GM11168 (cell line): ENCODE data around the gene NDOR1.

Source experiments
- in situ Hi-C: fragments of 300-500 bp; cut with MboI; formaldehyde crosslinking; loops from one replicate; pipeline ENCODE4 v1.12.0; 2022; ENCODE audit warnings: low sequenced_read_pairs; ENCODE audit not compliant: unreplicated experiment

Gene NDOR1

DNA sequence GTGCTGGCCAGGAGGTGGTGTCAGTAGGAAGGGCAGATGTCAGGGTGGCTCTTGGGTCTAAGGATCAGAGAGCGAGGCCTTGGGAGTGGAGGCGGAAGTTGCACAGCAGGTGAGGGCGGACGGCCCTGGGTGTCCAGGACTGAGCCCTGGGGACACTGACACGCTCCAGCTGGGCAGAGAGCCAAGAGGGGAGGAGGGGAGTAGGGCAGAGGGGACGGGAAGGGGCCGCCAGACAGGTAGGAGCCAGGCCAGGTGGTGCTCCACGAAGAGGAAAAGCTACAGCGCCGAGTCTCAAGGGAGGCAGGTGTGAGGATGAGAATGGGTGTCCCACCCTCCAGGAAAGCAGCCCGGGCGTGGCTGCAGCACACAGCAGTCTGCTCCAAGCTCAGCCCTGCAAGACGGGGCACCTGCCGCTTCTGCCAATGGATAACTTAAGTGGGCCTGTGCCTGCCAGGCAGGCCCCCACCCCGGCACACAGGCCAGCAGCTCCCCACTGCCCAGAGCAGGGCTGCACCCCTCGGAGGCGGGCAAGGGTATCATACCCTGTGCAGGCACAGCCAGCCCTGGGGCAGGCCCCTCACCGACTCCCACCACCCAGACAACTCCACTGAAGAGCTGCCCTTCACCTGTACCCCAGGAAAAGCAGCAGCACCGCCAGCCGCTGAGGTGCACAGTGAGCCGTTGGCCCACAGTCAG lies 9.8 kb upstream of the NDOR1 start:
- in situ Hi-C loops, result no loop called here

DNA sequence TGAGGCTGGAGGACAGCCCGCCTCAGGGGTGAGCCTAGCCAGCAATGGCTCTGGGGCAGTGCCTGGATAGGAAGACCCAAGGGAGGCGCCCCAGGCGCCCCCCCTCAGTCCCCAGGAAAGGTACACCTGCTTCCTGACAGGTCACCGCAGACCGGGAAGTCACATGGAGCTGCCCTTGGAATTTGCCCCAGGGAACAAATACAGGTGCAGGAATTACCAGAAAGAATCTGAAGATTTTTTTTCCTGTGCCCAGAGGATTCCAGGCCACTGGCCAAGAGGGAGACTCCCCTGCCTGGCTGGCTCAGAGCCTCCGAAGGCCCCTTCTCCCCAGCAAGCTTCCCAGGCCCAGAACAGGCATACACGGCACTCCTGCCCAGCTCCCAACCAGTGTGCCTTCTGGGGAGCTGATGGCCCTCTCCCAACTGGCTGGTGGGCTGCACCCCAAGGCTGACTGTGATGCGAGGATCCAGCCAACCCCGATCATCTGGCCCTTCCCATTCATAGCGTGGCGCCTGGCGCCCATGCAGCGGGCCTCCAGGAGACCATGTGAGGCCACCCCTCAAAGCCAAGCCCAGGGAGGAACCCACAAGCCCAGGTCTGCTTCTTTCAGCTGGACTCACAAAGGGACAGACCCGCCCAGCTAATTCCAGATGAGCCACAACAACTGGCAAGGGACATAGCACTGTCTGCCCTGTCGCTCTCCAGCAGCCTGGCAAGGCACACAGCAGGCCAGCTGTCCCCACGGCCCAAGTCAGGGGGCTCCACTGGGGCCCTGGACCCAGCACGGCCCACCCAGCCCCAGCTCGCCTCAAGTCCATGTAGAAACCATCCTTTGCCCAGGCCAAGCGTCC lies 7.2 kb upstream of the NDOR1 start:
- in situ Hi-C loops, result no loop called here

DNA sequence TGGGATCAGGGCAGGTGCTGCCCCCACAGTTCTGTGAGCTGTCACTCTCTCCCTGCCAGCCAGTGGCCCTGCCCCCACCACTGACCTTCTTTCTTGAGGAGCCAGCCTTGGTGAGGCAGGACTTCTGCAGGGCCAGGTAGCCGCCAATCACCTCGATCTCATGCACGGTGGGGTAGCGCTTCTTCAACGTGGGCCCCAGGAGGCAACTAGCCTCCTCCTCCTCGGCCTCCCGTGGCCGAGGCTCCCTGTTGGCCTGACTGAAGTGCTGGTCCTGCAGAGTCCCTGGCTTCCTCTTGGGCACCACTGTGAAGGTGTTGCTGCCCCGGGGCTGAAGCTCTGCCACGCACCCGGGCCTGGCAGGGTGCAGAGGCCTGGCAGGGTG lies 6.6 kb upstream of the NDOR1 start:
- in situ Hi-C loops, result no loop called here

DNA sequence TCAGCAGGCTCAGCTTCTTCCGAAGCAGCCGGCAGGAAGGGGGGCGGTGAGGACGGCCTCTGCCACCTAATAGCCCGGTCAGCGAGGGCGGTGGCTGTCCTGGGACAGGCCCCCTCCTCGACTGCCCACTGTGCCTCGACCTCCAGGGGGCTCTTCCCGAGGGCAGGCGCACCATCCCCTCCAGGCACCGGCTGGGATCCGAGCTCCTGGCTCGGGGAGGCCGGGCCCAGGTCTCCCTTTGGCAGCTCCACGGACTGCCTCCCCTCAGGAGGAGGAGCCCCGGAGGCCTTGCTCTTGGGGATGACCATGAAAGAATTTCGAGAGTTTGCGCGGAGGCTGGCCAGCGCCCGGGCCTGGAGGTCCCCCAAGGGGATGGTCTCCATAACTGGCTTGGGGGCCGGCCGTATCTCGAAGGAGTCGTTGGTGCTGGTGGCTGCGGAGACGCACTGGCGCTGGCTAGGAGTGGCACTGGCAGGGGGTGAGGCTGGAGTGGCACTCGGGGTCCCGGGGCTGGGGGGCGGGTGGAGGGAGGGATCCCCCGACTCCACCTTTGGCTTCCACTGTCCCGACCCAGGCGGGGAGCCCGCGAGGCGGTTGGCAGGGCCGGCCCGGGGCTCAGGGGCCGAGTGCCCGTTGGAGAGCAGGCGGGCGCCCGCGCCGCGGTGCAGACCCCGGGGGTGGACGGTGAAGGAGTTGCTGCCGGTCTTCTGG lies 5.9 kb upstream of the NDOR1 start:
- in situ Hi-C loops, result no loop called here

DNA sequence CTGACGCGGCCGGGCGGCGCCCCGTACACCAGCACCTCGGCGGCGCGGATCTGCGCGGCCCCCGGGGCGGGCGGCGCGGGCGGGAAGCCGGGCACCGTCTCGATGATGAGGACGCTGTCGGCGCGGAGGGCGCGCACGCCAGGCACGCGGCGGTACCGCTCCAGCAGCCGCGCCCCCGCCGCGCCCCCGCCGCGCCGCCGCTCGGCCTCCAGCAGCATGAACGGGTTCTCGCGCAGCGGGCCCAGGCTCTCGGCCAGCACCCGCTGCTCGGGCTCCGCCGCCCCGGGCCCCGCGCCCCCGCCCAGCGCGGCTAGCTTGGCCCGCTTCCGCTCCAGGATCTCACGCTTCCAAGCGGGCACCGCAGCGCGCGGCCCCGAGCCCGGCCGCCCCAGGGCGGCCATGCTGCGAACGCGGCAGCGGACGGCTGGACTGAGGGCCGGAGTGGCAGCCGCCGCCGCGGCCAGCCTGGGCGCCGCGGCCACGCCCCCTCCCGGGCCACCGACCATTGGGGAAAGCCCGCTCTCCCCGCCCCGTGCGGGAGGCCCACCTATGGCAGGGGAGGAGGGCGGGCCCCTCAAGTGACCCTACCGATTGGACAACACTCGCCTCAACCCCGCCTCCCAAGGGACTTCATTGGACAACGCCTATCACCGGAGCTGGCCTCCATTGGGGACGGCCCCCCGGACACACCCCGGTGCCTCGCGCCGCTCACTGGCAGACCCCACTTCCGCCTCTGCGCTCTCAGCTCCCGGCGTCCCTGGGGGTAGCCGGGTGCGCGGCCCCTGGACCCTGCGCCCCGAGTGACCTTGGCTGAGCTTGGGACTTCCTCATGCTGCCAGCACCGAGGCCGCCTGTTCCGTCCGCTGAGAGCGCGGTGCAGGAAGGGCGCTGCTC lies 4.9 kb upstream of the NDOR1 start, which contains the start of gene TPRN:
TSS of gene TPRN (minus strand) at position 431 of the 894 bp plus-strand sequence. CDS start at position 401, 30 bp downstream.
- in situ Hi-C loops, result no loop called here

DNA sequence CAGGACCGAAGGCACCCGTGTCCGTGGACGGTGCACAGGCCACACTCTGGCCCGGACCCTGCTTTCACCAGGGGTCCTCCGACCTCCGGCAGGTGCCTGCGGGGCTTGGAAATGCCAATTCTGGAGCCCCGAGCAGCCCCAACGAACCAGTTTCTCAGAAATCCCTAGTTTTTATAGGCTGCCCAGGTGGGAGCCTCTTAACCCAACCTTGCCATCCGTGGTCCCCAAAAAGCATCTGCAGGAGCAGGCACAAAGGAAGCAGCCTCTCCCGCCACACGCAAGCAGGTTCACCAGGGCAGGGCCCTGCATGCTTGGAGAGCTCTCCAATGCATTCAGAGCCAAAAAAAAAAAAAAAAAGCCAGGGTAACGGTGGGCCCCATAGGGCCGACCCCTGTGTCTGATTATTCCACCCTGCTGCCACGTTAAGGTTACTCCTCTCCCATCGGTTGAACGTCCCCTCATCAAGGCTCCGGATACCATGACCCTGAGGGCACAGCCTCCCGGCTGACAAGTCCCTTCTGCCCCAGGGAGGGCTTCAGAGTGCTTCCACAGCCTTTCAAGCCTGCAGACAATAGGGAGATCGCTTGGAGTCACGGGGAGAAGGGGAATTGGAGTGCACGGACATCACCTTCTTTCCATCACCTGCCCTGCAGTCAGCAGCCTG lies 4.2 kb upstream of the NDOR1 start:
- in situ Hi-C loops, result no loop called here

DNA sequence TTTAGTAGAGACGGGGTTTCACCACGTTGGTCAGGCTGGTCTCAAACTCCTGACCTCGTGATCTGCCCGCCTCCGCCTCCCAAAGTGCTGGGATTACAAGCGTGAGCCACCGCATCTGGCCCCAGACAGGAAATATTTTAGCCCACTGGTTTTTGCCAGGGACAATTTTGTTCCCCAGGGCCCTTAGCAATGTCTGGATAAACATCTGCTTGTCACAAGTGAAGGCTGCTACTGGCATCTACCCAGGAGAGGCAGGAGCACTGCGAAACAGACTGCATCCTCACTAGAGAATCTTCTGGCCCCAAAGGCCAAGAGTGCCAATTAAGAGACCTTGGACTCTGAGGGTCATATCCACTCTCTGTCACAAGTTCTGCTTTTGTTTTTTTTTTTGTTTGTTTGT lies 2.5 kb upstream of the NDOR1 start:
- in situ Hi-C loops, result no loop called here

DNA sequence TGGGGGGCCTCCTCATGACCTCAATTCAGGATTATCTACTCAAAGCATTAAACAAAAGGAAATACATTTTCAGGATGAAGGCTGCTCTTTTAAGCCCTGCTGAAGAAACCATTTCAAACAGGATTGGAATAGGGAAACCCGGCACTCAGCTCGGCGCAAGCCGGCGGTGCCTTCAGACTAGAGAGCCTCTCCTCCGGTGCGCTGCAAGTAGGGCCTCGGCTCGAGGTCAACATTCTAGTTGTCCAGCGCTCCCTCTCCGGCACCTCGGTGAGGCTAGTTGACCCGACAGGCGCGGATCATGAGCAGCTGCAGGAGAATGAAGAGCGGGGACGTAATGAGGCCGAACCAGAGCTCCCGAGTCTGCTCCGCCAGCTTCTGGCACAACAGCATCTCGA lies 772 bp upstream of the NDOR1 start:
- in situ Hi-C loops, result no loop called here

DNA sequence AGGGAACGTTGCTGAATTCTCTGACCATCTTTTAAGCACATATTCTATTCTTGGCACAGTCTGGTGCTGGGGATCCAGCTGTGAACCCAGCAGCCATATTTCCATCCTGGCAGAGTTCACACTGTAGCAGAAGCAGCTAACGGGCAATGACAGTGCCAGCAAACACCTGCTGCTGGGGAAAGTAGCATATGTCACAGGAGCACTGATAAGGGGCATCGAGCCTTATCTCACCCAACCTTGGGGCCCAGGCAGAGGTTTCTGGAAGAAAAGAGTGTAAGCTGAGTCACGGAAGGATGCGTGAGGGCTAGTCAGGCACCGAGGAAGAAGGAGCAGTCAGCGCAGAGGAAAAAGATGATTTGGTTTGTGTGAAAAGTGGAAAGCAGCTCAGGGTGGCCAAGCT lies 1.1 kb downstream of the NDOR1 start:
- in situ Hi-C loops, result no loop called here

DNA sequence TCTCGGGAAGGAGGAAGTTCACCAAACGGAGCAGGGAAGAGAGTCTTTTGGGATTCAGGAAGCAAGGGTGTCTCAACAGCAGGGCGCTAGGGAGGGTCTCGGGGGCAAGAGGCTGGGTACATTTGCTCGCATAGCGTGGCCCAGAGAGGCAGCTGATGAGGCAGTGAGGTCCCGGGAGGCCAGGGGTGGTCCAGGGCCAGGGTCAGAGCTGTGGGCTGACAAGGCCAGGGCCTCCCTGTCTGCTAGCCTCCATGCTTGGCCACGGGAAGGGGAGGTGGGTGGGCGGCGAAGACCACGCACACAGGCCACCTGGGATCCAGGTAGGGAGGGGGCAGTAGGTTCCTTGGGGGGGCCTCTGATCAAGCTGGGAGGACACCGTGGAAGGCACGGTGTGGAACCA lies 6.0 kb downstream of the NDOR1 start:
- in situ Hi-C loops, result no loop called here

DNA sequence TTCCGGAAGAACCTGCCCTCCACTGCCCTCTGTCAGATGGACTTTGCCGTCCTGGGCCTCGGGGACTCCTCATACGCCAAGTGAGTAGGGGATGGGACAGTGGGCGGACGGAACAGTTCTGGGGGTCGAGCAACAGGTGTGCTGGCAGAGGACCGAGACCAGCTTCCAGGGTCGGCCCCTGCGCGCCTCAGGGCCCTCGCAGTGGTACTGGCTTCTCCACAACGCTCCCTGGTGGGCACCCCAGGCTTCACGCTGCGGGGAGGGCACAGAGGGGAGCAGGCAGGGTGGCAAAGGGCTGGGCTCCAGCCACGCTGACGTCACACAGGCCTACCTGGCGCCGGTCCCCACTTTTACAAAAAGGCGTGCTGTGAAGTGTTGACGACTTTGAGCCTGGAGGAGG lies 7.0 kb downstream of the NDOR1 start:
- in situ Hi-C loops, result no loop called here

DNA sequence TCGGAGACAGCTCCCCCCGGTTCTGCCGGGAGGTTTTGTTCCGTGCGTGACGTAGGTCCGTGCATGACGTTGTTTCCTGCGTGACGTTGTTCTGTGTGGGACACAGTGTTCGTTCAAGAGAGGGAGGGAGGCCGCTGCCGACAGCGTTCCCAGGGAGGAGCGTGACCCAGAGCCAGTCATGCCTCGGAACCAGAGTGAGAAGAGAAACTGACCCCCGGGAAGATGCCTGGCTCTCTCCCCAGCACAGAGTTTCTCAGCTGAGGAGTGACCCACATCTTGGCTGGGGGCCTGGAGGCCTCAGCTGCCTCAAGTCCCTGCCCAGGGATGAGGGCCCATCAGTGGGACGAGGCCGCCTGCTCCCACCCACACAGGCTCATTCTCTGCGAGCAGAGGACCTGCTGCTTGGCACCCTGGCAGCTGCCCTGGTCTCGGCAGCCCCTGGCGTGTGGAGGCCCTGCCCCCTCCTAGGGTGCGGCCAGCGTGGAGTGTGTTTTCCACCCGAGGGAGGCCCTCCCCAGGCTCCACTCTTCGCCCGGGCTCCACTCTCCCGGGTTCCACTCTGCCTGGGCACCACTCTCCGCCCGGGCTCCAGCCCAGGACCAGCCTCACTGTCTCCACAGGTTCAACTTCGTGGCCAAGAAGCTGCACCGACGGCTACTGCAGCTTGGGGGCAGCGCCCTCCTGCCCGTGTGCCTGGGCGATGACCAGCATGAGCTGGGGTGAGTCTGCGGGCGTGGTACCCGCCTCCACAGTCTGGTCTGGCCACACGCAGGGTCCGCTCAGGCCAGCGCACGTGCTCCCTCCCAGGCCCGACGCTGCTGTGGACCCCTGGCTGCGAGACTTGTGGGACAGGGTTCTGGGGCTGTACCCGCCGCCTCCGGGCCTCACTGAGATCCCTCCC lies 7.9 kb downstream of the NDOR1 start:
- in situ Hi-C loops, result no loop called here

DNA sequence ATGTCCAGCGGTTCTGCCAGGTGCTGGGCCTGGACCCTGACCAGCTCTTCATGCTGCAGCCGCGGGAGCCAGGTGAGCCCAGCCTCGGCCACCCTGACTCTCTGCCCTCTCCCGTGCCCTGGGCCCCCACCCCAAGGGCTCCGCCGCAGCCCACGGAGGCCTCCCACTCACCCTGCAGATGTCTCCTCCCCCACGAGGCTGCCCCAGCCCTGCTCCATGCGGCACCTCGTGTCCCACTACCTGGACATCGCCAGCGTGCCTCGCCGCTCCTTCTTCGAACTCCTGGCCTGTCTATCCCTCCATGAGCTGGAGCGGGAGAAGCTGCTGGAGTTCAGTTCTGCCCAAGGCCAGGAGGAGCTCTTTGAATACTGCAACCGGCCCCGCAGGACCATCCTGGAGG lies 9.1 kb downstream of the NDOR1 start:
- in situ Hi-C loops, result no loop called here

DNA sequence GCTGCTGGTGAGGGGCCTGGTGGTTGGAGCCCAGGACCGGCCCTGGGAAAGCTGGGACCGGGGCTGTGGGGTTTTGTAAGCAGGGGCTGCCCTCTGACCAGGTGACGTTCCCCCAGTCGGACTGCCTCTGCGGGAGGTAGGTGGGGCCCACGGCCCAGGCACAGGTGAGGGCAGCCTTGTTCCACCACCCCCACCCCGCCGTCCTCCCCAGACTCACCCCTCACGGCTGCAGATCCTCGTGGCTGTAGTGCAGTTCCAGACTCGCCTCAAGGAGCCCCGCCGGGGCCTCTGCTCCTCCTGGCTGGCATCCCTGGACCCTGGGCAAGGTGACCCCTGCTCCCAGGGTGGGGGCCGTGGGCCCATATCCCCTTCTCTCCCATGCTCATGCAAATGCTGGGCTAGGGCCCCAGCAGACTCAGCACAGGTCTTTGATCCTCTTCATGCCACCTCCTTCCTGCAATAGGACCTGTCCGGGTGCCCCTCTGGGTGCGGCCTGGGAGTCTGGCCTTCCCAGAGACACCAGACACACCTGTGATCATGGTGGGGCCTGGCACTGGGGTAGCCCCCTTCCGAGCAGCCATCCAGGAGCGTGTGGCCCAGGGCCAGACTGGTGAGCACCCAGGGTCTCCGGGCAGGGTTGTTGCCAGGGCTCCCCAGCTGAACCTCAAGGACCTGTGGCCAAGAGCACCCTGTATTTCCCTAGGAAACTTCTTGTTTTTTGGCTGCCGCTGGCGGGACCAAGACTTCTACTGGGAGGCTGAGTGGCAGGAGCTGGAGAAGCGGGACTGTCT lies 9.9 kb downstream of the NDOR1 start:
- in situ Hi-C loops, result no loop called here

DNA sequence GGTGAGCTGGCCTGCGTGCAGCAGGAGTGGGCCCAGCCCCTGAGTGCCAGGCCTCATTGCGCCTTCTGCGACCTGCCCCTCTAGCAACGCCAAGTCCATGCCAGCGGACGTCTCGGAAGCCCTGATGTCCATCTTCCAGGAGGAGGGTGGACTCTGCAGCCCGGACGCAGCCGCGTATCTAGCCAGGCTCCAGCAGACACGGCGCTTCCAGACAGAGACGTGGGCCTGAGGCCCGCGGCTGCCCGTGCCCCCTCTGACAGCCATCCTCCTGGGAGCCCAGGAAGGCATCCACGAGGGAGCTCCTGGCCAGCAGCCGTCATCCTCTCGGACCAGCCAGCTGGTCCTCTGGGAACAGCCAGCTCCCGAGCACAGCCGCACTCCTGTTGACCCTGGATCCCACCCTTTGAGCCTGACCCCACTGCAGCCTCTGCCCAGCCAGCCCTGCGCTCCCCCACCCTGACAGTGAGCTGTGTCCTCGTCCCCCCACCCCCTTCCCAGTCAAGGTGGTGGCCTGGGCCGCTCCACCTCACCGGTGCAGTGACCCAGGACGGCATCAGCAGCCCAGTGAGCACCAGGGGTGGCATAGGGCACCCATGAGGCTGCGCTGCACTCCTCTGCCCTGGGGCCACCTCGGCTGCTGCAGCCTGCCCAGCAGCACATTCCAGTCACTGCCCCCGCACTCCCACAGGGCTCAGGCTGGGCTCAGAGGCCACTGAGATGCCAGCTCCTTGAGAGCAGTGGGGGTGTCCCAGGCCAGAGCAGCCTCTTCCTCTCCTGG lies 10.9 kb downstream of the NDOR1 start:
- in situ Hi-C loops, result no loop called here

DNA sequence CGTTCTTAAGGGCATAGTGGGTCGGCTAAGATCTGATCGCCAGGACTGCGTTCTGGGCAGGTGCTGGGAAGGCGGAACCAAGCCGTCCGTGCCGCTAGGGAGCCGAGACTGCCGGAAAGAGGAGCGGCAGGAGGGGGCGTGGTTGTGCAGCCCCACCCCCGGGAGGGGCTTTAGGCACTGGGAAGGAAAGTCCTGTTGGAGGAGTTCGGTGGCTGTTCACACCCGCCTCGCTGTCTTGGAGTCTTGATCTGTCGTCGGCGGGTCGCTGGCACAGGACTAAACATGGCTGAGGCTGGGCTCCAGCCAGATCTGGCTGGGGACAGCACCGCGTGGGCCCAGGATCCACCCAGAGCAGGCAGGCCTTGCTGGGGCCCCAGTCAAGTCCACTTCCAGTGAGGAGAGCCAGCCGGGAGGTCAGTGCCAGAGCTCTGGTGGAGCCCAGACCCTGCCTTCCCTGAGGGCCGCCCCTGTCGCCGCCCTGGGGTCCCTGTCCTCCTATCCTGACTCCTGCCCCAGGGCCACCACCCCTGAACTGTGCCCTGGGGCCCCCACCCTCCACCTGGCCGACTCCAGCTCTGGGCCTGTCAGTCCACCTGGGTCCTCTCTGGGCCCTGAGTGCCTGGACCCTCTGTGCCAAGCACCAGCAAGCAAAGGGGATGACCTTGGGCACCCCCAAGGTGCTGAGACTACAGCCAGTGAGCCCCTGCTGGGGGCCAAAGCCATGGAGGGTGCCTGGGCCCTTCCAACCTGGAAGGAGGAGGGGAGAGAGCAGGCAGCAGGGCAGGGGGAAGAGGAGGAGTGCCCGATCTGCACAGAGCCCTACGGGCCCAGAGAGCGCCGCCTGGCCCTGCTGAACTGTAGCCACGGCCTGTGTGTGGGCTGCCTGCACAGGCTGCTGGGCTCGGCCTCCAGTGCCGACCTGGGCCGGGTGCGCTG lies 12.0 kb downstream of the NDOR1 start:
- in situ Hi-C loops, result no loop called here
